K562 (cell line): ENCODE results near the gene CRADD.

Experiments used
- BRCA1 ChIP-seq, 2 experiments: fragments of 450-650 bp in 1 of 2; sonication (generic) in 1 of 2; formaldehyde crosslinking in 1 of 2; IDR thresholded peaks; 2 replicates each; pipeline versions ENCODE4 v1.5.0 to v1.6.1; 2017 to 2020; ENCODE audit warnings: mild to moderate bottlenecking in 1 of 2, missing genetic modification reagents in 1 of 2
- ZNF324 ChIP-seq: fragments of 250-450 bp; sonication (Bioruptor Pico); IDR thresholded peaks from 2 replicates; pipeline ENCODE4 v1.4.0; 2020; ENCODE audit warnings: mild to moderate bottlenecking
- ZZZ3 ChIP-seq: fragments of 450-650 bp; IDR thresholded peaks from 2 replicates; pipeline ENCODE4 v1.6.1; 2016; ENCODE audit warnings: antibody characterized with exemption, mild to moderate bottlenecking, moderate library complexity

- TF ChIP-seq ZNF324 (no peak), ZZZ3 (no peak), BRCA1 (IDR thresholded peaks at IDR 0.05) (no peak), BRCA1 (CRISPR knock-in tag; IDR thresholded peaks at IDR 0.05) (no peak)
These were observed 86.6 kb downstream of the CRADD start for GRCh38 chr12:93763746-93764147.
